NCI-H146 (cell line): ENCODE measurements around the gene GPR156.
"Not testable (repeated sequence)": the region's sequence is repeated elsewhere in the genome, so short reads cannot be mapped to it uniquely, and the experiment has no call there.

ENCODE experiments used
- DNase-seq: peaks from one replicate; lab custom pipeline; 2025; lab: John Stamatoyannopoulos, UW

The GPR156 gene

DNA sequence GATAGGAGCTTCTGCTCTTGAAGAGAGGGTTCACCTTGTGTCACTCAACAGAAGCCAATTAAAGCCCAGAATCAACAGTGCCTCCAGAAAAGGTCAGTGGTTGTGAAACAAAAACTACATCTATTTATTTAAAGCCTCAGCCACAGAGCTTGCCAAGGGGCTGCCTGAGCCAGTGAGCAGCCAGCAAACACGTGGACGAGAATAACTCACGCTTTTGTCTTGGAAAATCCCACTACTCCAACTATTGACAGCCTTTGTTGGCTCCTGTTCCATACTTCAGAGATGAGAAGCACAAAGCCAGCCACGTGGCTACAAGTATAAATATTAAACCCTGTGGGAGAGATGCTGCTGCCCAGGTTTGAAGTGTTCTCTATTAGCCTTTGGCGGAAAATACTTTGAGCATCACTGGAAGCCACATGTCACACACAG lies 10.3 kb downstream of the GPR156 start:
- peak; percentile 49 for DNase-seq

DNA sequence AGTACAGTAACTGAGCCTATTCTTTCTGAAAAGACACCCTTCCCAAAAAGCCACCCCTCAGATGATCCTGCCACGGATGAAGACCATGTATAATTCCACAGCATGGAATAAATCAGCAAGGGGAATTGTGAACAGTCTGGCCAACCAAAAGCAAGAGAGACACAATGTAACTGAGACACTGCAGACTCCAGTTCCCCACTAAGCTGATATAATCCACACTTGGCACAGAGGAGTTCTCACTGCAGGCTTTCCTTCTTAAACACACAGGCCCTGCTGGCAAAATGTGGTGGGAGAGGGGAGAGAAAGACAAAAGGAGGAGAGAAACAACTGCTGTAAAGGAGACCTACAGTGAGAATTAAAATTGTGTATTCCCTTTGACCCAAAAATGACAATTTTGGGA lies 12.7 kb downstream of the GPR156 start:
- no peak for DNase-seq

- no peak for DNase-seq
Measured at GRCh38 chr3:120265989-120266388, 19.0 kb downstream of the GPR156 start.

- no peak for DNase-seq
Measured at GRCh38 chr3:120264963-120265362, 20.1 kb downstream of the GPR156 start.

- peak; percentile 76 for DNase-seq
Measured at GRCh38 chr3:120263792-120264191, 21.2 kb downstream of the GPR156 start.

- DNase-seq, result no peak
Measured at GRCh38 chr3:120258009-120258408, 27.0 kb downstream of the GPR156 start.

DNA sequence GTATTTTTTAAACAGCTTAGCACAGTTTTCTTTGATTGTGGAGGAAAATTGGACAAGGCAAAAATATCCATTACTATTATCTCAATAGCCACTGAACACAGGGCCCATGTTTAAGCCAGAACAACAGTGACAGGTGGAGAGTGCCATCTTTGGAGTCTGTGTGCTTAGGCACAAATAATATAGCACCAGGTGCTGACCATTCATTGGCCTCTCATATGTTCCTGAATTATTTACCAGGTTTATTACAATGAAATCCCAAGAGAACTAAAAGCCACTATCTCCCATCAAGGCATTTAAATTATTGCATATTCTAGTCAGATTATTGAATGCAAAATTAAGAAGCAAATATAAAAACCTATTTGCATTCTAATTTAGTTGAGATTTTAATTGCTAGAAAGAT lies 39.6 kb downstream of the GPR156 start:
- no peak for DNase-seq

DNA sequence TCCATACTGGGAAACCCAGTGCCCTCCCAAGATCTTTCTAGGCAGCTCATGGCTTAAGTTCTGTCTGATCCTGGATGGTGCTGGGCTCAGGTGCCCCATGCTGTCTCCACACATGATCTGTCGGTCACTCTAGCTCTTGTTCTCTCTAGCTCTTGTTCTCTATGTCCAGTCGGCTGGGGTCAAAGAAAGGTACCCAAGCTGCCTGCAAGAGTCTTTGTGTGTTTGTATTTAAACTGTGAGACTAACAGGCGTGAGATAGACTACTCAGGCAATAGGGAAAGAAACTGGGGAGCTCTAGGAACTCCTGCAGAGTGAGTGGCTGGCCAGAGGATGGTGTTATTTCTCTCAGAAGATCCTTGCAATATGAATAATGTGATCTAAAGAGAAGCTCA lies 40.2 kb downstream of the GPR156 start:
- DNase-seq, result peak; percentile 50

GRCh38 chr3:120239644-120240043 lies 45.4 kb downstream of the GPR156 start:
- DNase-seq, result no peak

DNA sequence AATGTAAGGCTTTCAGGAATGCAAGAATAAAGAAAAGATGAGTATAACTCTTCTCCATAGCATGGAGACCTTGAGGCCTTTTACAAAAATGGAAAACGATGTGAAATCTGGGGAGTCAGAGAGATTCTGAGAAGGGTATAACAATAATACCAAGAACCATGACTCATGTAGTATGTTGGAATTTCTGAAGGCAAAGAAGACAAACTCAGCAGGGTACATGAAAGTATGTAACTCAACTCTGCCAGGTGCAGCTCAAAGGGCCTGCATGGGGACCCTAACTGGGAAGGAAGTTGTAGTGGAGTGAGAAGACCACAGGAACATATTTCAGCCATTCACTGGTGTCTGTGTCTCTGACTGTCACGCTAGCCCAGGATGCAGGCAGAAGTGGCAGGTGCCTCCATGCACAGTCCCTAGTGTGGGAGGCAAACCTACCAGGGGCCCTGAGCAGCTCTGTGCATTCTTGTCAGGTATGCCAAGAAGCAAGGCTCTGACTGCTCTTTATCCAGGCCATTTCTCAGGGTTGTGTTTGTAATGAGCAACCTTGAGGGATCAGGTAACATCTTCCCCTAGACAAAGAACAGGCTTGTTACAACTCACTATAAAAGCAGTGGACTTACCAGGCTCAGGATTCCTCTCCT lies 57.2 kb downstream of the GPR156 start:
- DNase-seq, result no peak

GRCh38 chr3:120224237-120224636 lies 60.8 kb downstream of the GPR156 start:
- DNase-seq, result no peak

DNA sequence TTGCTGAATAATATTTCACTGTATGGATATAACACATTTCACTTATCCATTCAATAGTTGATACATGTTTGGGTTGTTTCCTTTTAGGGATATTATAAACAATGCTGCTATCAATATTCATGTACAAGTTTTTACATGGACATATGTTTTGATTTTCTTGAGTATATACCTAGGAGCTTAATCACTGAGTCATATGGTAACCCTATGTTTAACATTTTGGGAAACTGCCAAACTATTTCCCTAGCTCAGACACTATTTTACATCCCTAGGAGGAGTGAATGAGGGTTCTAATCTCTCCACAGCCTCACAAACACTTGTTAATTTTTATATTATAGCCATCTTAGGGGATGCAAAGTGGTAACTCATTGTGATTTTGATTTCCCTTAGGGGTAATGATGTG lies 66.0 kb downstream of the GPR156 start:
- no peak for DNase-seq

- DNase-seq, result not testable (repeated sequence)
Measured at GRCh38 chr3:120216633-120217032, 68.4 kb downstream of the GPR156 start.

- peak; percentile 72 for DNase-seq
Measured at GRCh38 chr3:120214176-120214575, 70.8 kb downstream of the GPR156 start.

DNA sequence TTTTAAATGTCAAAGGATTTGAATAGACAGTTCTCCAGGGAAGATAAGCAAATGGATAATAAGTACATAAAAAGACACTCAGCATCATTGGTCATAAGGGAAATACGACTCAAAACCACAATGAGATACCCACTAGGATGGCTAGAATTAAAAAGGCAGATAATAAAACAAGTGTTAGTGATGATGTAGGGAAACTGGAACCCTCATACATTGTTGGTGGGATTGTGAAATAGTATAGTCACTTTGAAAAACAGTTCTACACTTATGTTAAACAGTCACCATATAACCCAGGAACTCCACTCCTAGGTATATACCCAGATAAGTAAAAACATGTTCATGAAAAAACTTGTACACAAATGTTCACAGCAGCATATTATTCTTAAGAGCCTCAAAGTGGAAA lies 72.5 kb downstream of the GPR156 start:
- DNase-seq, result no peak

DNA sequence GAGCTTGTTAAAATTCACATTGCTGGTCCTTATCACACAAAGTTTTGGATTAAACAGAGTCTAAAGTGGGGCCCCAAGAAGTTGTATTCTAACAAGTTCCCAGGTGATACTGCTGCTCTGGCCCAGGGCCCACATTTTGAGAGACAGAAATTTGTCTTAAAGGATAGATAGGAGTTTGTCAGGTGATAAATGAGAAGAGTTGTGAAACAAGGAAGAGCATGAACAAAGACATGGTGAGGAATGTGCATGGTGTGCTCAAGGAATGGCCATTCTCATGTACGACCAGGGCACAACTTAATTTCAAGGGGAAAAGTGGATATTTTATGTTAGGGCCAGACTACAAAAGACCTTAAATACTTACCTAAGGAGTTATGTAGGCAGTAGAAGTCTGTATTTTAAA lies 75.6 kb downstream of the GPR156 start:
- no peak for DNase-seq

DNA sequence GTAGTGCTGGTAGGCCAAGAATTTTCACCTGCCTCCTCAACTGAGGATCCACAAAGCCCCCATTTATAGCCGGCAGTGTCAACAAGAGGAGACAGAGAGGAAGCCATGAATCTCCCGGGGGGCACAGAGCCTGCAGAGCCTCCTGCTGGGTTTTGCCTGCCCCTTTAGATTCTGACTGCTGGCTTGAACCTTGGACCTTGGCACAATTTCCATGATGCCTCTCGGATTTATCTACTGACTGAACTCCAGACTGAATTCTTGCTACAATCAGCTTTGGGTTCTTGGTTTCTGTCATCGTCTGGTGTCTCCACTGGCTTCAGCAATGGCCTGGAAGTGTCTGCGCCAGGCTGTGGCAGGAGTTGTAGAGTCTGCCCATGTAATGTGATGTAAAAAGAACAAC lies 80.7 kb downstream of the GPR156 start:
- no peak for DNase-seq

DNA sequence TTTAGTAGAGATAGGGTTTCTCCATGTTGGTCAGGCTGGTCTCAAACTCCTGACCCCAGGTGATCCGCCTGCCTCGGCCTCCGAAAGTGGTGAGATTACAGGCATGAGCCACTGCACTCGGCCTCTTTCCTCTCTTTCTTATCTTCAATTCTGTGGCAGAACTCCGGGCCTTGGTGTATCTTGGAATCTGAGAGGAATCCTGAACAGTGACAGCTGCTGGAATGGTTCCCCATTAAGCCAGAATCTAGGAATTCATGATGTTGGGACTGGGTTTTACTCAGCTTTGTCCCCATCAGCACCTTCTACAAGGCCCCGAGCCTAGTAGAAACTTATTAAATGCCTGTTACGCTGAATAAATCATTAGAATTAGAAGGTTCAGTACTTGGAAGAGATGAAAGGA lies 81.4 kb downstream of the GPR156 start:
- DNase-seq, result no peak

GRCh38 chr3:120203016-120203415 lies 82.0 kb downstream of the GPR156 start:
- no peak for DNase-seq

- no peak for DNase-seq
Measured at GRCh38 chr3:120202363-120202762, 82.7 kb downstream of the GPR156 start.

- no peak for DNase-seq
Measured at GRCh38 chr3:120200493-120201235, 84.4 kb downstream of the GPR156 start.

GRCh38 chr3:120198305-120198878 lies 86.6 kb downstream of the GPR156 start:
- DNase-seq, result peak; percentile 19

GRCh38 chr3:120196812-120197211 lies 88.2 kb downstream of the GPR156 start:
- DNase-seq, result no peak
